HFFc6 (cell line): ENCODE results near the gene RELCH. TPM values are rescaled to one million over a fixed set of nuclear protein-coding genes. Genes with fewer than 3 reads are reported as not detected.

Source experiments
- DNase-seq: peaks from one replicate; pipeline ENCODE4 v3.0.0-alpha.2; 2018
- H3K27ac Mint-ChIP-seq: 2 replicates; pipeline ENCODE4 v1.8.0; 2020; ENCODE audit warnings: mild to moderate bottlenecking, mixed read lengths
- H3K27me3 Mint-ChIP-seq: 2 replicates; pipeline ENCODE4 v1.8.0; 2021; ENCODE audit warnings: mild to moderate bottlenecking, moderate library complexity, mixed read lengths; ENCODE audit not compliant: insufficient read depth
- H3K36me3 Mint-ChIP-seq: 2 replicates; pipeline ENCODE4 v1.8.0; 2021; ENCODE audit warnings: low read depth, mixed read lengths
- H3K4me1 Mint-ChIP-seq: 2 replicates; pipeline ENCODE4 v1.8.0; 2020; ENCODE audit warnings: low read depth, mixed read lengths
- H3K4me3 Mint-ChIP-seq: 2 replicates; pipeline ENCODE4 v1.8.0; 2020; ENCODE audit warnings: mild to moderate bottlenecking, moderate library complexity, mixed read lengths
- H3K9me3 Mint-ChIP-seq: 2 replicates; pipeline ENCODE4 v1.8.0; 2020; ENCODE audit warnings: mild to moderate bottlenecking, mixed read lengths
- total RNA-seq, 6 experiments: library from RNA; stranded (reverse); fragmentation: NEBNext Ultra II Directional; extraction: Animal tissue kit (Norgen Biotek cat#: 25700); gene quantifications; 2 replicates in 1 of 6; 3 replicates in 5 of 6; pipeline ENCODE4 v1.2.3, GENCODE V29; 2021
- TF ChIP-seq, protein P1 (sequence below): fragments of 200-600 bp; sonication (generic); IDR thresholded peaks from 2 replicates; pipeline ENCODE4 v1.5.0; 2021; ENCODE audit warnings: antibody characterized with exemption, mild to moderate bottlenecking

RELCH gene
- total RNA-seq, 6 experiments from 2014 or later, result 24.6 to 30.3 (median 26.6) TPM

DNA sequence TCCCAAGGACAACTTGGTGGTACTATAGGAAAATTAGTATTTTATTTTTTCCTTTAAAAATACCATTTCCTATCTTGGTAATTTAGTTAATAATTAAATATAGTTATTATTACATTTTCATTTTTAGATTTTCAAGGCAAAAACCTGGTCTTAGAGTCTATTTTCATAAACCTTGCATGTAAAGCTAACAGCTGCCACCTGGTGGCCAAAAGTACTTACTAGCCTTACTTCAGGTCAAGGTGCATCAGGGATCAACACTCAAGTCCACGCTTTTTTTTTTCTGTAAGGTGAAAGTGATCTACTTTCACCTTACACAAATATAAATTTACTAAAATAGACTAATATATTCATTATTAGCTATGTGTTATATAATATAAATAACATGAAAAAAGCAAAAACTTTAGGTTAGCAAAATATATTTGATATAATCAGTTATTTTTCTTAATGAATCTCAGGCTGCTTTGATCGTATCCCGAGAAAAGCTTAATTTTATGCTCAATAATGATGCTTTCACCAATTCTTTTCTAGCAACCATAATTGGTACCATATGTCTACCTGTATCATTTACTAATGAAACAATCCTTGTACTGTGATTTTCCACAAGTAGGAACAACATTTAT lies 62.5 kb downstream of the RELCH start:
- H3K4me1 Mint-ChIP-seq, result no peaks in the 10 kb centered on the region
- no peaks in the 10 kb centered on the region; the same call in 1 of the 2 replicates for H3K27me3 Mint-ChIP-seq
- DNase-seq, result peak; percentile 50
- TF ChIP-seq, protein P1, sequence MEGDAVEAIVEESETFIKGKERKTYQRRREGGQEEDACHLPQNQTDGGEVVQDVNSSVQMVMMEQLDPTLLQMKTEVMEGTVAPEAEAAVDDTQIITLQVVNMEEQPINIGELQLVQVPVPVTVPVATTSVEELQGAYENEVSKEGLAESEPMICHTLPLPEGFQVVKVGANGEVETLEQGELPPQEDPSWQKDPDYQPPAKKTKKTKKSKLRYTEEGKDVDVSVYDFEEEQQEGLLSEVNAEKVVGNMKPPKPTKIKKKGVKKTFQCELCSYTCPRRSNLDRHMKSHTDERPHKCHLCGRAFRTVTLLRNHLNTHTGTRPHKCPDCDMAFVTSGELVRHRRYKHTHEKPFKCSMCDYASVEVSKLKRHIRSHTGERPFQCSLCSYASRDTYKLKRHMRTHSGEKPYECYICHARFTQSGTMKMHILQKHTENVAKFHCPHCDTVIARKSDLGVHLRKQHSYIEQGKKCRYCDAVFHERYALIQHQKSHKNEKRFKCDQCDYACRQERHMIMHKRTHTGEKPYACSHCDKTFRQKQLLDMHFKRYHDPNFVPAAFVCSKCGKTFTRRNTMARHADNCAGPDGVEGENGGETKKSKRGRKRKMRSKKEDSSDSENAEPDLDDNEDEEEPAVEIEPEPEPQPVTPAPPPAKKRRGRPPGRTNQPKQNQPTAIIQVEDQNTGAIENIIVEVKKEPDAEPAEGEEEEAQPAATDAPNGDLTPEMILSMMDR, result peak; percentile 95
- H3K4me3 Mint-ChIP-seq, result no peak overlapping the region
- H3K9me3 Mint-ChIP-seq, result no peaks in the 10 kb centered on the region
- no peaks in the 10 kb centered on the region for H3K36me3 Mint-ChIP-seq
- no peak overlapping the region for H3K27ac Mint-ChIP-seq

DNA sequence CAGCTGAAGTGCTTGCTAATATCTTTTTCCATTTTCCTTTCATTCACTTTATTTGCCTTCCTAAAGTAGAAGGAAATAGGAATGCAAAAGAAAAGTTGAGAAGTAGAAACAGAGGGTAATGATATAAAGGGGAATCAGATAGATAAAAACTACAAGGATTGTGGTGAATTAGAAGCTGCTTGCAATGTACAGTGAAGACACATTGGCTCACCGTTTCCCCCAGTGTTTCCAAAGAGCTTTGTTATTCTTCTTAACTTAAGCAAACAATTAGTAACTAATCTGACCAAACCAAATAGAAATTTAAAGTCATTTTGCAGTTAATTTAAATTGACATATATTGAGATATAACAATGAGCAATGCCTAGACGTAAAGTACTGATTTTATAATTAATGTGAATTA lies 63.4 kb downstream of the RELCH start:
- Mint-ChIP-seq H3K27ac (no peak overlapping the region), H3K4me1 (no peaks in the 10 kb centered on the region), H3K27me3 (no peaks in the 10 kb centered on the region; the same call in 1 of the 2 replicates), H3K36me3 (no peaks in the 10 kb centered on the region), H3K9me3 (no peaks in the 10 kb centered on the region), H3K4me3 (no peak overlapping the region)
- no peak for DNase-seq
- TF ChIP-seq, protein P1, result no peak

DNA sequence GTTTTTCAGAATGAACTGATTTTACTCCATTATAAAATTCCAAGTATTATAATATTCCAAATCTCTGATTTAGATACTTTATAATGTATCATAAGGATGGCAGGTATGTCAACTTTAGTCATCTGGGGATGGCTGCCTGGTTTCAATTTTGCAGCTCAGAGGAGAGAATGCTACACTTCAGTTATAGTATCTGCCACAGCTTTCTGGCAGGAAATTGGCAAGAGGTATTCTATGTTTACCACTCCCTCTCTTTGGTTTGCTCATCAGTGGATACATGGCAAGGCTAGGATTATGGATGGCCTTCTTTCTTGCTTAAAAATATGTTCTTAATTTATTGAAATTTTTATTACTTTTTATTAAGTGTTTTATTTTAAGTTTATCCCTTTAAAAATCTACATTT lies 71.0 kb downstream of the RELCH start:
- no peaks in the 10 kb centered on the region for H3K4me1 Mint-ChIP-seq
- no peaks in the 10 kb centered on the region for H3K27me3 Mint-ChIP-seq
- no peak overlapping the region for H3K4me3 Mint-ChIP-seq
- H3K9me3 Mint-ChIP-seq, result no peaks in the 10 kb centered on the region
- DNase-seq, result no peak
- H3K36me3 Mint-ChIP-seq, result peaks cover 14% of the 10 kb centered on the region
- no peak overlapping the region for H3K27ac Mint-ChIP-seq
- TF ChIP-seq, protein P1, result no peak

DNA sequence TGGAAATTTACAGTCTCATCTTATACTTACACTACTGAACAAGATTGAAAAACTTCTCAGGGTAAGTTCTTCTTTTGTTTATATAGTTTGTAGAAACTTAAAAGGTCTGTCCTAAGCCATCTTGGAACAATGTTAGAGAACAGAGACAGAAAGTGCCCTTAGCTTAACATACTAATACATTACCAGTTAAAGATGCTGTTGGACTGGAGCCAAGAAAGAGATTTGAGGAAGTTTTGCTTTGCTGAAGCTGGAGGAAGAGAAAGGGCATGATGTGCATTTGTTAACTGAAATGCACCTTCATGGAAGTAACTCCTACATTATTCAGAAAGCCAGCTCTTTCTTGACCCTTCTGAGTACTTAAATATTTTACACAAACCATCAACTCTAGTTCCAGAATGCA lies 71.6 kb downstream of the RELCH start:
- Mint-ChIP-seq H3K27me3 (no peaks in the 10 kb centered on the region), H3K4me1 (no peaks in the 10 kb centered on the region), H3K36me3 (peaks cover 14% of the 10 kb centered on the region), H3K27ac (no peak overlapping the region), H3K9me3 (no peaks in the 10 kb centered on the region), H3K4me3 (no peak overlapping the region)
- DNase-seq, result no peak
- TF ChIP-seq, protein P1, result no peak

DNA sequence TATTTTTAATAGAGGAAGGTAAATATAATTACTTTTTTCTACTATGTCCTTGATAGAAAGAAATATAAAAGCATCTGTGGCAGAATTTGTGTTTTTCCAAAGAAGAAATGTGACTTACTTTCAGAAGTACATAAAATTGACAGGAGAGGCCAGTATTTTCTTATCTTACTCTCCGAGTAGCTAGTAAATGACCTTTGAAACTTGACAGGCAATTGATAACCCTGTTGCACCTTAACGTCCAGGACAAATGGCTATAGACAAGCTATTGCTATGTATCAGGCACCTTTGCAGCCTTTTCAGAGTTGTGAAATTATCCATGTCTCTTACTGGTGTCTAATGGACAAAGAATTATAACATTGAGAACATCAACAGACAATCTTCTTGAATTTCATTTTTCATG lies 75.0 kb downstream of the RELCH start:
- TF ChIP-seq, protein P1, result no peak
- Mint-ChIP-seq H3K4me3 (no peak overlapping the region), H3K4me1 (no peaks in the 10 kb centered on the region), H3K36me3 (peaks cover 21% of the 10 kb centered on the region), H3K9me3 (no peaks in the 10 kb centered on the region), H3K27me3 (no peaks in the 10 kb centered on the region), H3K27ac (no peak overlapping the region)
- DNase-seq, result no peak
